ENCODE measurements around the gene PTPRM.

DNA sequence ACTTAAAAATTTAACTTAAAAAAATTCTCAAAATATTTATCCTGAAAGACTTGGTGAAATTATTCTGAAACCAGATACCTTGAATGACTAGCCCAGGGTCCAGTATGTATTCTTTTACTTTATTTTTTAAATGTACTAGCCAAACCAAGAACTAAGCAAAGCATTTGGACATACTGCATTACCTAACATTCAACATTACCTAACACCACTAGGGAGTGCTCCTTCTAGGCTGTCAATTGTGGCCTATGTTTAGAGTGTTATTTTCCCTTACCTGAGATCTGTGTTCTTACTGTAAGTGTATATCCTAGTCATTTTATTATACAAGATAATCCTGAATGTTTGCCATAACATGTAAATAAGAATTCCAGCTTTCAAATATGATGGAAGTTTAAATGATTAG, 496.6 kb downstream of the PTPRM start:
- TF ChIP-seq POLR2A (IDR thresholded peaks at IDR 0.05; ENCODE audit: extremely low read depth, insufficient read length): no peak
- TF ChIP-seq, protein P1, sequence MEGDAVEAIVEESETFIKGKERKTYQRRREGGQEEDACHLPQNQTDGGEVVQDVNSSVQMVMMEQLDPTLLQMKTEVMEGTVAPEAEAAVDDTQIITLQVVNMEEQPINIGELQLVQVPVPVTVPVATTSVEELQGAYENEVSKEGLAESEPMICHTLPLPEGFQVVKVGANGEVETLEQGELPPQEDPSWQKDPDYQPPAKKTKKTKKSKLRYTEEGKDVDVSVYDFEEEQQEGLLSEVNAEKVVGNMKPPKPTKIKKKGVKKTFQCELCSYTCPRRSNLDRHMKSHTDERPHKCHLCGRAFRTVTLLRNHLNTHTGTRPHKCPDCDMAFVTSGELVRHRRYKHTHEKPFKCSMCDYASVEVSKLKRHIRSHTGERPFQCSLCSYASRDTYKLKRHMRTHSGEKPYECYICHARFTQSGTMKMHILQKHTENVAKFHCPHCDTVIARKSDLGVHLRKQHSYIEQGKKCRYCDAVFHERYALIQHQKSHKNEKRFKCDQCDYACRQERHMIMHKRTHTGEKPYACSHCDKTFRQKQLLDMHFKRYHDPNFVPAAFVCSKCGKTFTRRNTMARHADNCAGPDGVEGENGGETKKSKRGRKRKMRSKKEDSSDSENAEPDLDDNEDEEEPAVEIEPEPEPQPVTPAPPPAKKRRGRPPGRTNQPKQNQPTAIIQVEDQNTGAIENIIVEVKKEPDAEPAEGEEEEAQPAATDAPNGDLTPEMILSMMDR (IDR thresholded peaks at IDR 0.05; ENCODE audit: low read depth, low read length): no peak
- TF ChIP-seq, protein P2, sequence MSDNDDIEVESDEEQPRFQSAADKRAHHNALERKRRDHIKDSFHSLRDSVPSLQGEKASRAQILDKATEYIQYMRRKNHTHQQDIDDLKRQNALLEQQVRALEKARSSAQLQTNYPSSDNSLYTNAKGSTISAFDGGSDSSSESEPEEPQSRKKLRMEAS (IDR thresholded peaks at IDR 0.05; ENCODE audit: low read depth, low read length): no peak
